ENCODE data around the gene LPP. TPM values are rescaled to one million over a fixed set of nuclear protein-coding genes. Genes with fewer than 3 reads are reported as not detected.
A peak's percentile ranks its signal among the peaks of the same experiment; 100 is the strongest.

Gene LPP
- total RNA-seq, 1 experiment from 2014 or later = 120 TPM

DNA sequence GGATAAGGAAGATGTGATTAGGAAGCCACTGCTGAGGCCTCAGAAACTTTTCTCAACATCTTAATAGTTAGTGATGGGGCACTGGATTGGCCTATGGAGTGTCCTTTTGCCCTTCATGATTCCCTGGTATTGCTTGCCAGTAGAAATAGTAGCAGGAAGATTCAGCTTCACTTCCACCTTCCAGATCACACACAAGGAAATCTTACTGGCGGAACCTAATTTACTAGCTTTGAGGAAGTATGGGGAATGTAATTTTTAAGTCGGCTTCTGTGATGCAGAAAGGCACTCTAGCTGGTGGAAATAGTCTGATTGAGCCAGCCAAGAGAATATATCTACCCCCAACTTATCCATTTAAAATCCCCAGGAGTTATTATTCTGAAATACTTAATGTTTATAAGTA is 46.5 kb downstream of the LPP start:
- intact Hi-C loops (cut with micrococcal nuclease; ENCODE audit: unreplicated experiment) = no loop called here
- TF ChIP-seq, protein P1, sequence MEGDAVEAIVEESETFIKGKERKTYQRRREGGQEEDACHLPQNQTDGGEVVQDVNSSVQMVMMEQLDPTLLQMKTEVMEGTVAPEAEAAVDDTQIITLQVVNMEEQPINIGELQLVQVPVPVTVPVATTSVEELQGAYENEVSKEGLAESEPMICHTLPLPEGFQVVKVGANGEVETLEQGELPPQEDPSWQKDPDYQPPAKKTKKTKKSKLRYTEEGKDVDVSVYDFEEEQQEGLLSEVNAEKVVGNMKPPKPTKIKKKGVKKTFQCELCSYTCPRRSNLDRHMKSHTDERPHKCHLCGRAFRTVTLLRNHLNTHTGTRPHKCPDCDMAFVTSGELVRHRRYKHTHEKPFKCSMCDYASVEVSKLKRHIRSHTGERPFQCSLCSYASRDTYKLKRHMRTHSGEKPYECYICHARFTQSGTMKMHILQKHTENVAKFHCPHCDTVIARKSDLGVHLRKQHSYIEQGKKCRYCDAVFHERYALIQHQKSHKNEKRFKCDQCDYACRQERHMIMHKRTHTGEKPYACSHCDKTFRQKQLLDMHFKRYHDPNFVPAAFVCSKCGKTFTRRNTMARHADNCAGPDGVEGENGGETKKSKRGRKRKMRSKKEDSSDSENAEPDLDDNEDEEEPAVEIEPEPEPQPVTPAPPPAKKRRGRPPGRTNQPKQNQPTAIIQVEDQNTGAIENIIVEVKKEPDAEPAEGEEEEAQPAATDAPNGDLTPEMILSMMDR (IDR thresholded peaks at IDR 0.05; ENCODE audit: insufficient read depth in 1 of 2, low read depth in 1 of 2, low read length in 1 of 2, severe bottlenecking in 1 of 2, unreplicated experiment in 1 of 2) = no peak
- Mint-ChIP-seq H3K4me1 (ENCODE audit: low read depth, unreplicated experiment) (peaks cover 25% of the 10 kb centered on the region), H3K27me3 (ENCODE audit: insufficient read depth, unreplicated experiment) (no peaks in the 10 kb centered on the region), H3K9me3 (ENCODE audit: unreplicated experiment) (no peaks in the 10 kb centered on the region), H3K27ac (ENCODE audit: unreplicated experiment) (no peak overlapping the region), H3K4me3 (ENCODE audit: unreplicated experiment) (no peak overlapping the region), H3K36me3 (ENCODE audit: insufficient read depth, unreplicated experiment) (peaks cover 26% of the 10 kb centered on the region)
- ChIA-PET POLR2A (no interaction called here), CTCF (no interaction called here)
- H3K4me1 ChIP-seq = peaks cover under 1% of the 10 kb centered on the region; the same call in 1 of the 2 replicates
- BruUV-seq (replicated peaks) = no TSS peak
- H3K9me3 ChIP-seq = no peaks in the 10 kb centered on the region
- H3K4me3 ChIP-seq (ENCODE audit: low read depth, low read length) = no peak overlapping the region
- H3K36me3 ChIP-seq (ENCODE audit: control insufficient read depth, insufficient read depth, low read length) = no peaks in the 10 kb centered on the region; the same call in 1 of the 2 replicates
- DNase-seq = no peak
- no peaks in the 10 kb centered on the region for H3K27me3 ChIP-seq (replicated peaks; ENCODE audit: control insufficient read depth, insufficient read depth, low read length)

DNA sequence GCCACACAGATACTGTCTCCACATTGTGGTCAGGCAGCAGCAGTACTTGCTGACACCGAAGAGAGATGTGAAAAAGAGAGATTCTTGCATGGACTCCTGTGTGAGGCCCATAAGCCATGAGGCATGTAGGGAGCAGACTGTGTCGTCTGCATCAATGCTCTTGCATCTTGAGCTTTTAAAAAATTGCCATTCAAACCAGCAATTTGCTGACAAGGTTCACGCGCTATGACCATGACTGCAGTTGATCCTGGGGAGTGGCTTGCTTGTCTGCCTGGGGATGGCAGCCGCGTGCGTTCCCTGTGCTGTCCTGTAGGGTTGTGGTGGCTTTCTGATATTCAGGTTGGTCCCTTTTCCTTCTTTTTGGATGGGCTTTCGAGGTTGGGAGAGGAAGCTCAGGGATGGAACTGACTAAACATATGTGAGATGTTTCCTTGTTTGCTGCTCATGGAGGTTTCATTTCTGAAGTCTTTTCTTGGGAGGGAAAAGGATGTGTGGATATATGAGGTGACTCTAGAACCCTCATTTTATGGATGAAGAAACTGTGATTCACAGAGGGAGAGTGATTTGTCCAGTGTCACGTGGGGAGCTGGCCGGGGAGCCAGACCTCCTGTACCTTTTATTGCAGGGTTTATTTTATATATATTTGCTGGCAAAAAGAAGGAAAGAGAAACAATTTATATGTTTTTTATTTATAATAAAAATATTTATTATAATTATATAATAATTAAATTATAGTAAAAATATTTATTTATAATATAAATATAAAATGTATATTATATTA is 48.6 kb downstream of the LPP start:
- no TSS peak for BruUV-seq (replicated peaks)
- no peaks in the 10 kb centered on the region for H3K27me3 ChIP-seq (replicated peaks; ENCODE audit: control insufficient read depth, insufficient read depth, low read length)
- peaks cover 21% of the 10 kb centered on the region for H3K4me1 Mint-ChIP-seq (ENCODE audit: low read depth, unreplicated experiment)
- peaks cover 12% of the 10 kb centered on the region; the same call in 1 of the 2 replicates for H3K4me1 ChIP-seq
- POLR2A ChIA-PET = no interaction called here
- peak overlapping the region; percentile 8 for H3K27ac Mint-ChIP-seq (ENCODE audit: unreplicated experiment)
- peak; percentile 47 to 48 for DNase-seq
- intact Hi-C loops (cut with micrococcal nuclease; ENCODE audit: unreplicated experiment) = no loop called here
- no peak overlapping the region for H3K4me3 Mint-ChIP-seq (ENCODE audit: unreplicated experiment)
- CTCF ChIA-PET = no interaction called here
- H3K9me3 Mint-ChIP-seq (ENCODE audit: unreplicated experiment) = no peaks in the 10 kb centered on the region
- TF ChIP-seq, protein P1 (IDR thresholded peaks at IDR 0.05; ENCODE audit: insufficient read depth in 1 of 2, low read depth in 1 of 2, low read length in 1 of 2, severe bottlenecking in 1 of 2, unreplicated experiment in 1 of 2) = peak in 1 of 2 experiments; percentile 23
- no peaks in the 10 kb centered on the region; the same call in 1 of the 2 replicates for H3K36me3 ChIP-seq (ENCODE audit: control insufficient read depth, insufficient read depth, low read length)
- H3K27me3 Mint-ChIP-seq (ENCODE audit: insufficient read depth, unreplicated experiment) = no peaks in the 10 kb centered on the region
- peaks cover 22% of the 10 kb centered on the region for H3K36me3 Mint-ChIP-seq (ENCODE audit: insufficient read depth, unreplicated experiment)
- H3K4me3 ChIP-seq (ENCODE audit: low read depth, low read length) = no peak overlapping the region
- no peaks in the 10 kb centered on the region for H3K9me3 ChIP-seq

DNA sequence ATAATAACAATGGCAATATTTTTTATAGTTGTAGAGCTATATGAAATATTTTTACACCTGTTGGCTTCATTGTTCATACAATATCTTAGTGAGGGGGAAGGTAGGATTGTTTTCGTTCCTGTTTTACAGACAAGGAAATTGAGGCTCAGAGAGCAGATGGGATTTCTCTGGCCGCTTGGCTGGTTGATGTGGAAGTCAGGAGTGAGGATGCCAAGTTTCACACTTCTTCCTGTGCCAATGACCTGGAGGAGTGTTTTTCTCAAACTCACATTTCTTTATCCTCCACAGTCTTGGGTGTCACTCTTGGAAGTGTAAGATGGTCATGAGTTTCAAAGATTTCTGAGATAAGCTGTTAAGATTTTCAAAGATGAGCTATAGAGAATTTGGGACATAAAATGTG is 50.6 kb downstream of the LPP start:
- no peaks in the 10 kb centered on the region for H3K9me3 Mint-ChIP-seq (ENCODE audit: unreplicated experiment)
- BruUV-seq (replicated peaks) = no TSS peak
- peaks cover 14% of the 10 kb centered on the region for H3K4me1 Mint-ChIP-seq (ENCODE audit: low read depth, unreplicated experiment)
- no peak for DNase-seq
- no peak overlapping the region for H3K4me3 ChIP-seq (ENCODE audit: low read depth, low read length)
- intact Hi-C loops (cut with micrococcal nuclease; ENCODE audit: unreplicated experiment) = no loop called here
- H3K4me3 Mint-ChIP-seq (ENCODE audit: unreplicated experiment) = no peak overlapping the region
- H3K9me3 ChIP-seq = no peaks in the 10 kb centered on the region
- peak overlapping the region; percentile 27 for H3K27ac Mint-ChIP-seq (ENCODE audit: unreplicated experiment)
- TF ChIP-seq, protein P1 (IDR thresholded peaks at IDR 0.05; ENCODE audit: insufficient read depth in 1 of 2, low read depth in 1 of 2, low read length in 1 of 2, severe bottlenecking in 1 of 2, unreplicated experiment in 1 of 2) = no peak
- H3K27me3 Mint-ChIP-seq (ENCODE audit: insufficient read depth, unreplicated experiment) = no peaks in the 10 kb centered on the region
- H3K27me3 ChIP-seq (replicated peaks; ENCODE audit: control insufficient read depth, insufficient read depth, low read length) = no peaks in the 10 kb centered on the region
- ChIA-PET CTCF (no interaction called here), POLR2A (no interaction called here)
- peaks cover 12% of the 10 kb centered on the region; the same call in 1 of the 2 replicates for H3K4me1 ChIP-seq
- H3K36me3 ChIP-seq (ENCODE audit: control insufficient read depth, insufficient read depth, low read length) = no peaks in the 10 kb centered on the region; the same call in none of the 2 replicates
- H3K36me3 Mint-ChIP-seq (ENCODE audit: insufficient read depth, unreplicated experiment) = peaks cover 25% of the 10 kb centered on the region

Measured in Caco-2 (cell line).